Medulla oblongata (tissue), 1 donor: ENCODE measurements around the gene SLC7A4.
"Not testable (repeated sequence)": the region's sequence is repeated elsewhere in the genome, so short reads cannot be mapped to it uniquely, and the experiment has no call there.

Source experiments
- DNase-seq: peaks from one replicate; pipeline ENCODE4 v3.0.0-alpha.2; 2015; ENCODE audit errors: extremely low spot score

SLC7A4 gene, protein sequence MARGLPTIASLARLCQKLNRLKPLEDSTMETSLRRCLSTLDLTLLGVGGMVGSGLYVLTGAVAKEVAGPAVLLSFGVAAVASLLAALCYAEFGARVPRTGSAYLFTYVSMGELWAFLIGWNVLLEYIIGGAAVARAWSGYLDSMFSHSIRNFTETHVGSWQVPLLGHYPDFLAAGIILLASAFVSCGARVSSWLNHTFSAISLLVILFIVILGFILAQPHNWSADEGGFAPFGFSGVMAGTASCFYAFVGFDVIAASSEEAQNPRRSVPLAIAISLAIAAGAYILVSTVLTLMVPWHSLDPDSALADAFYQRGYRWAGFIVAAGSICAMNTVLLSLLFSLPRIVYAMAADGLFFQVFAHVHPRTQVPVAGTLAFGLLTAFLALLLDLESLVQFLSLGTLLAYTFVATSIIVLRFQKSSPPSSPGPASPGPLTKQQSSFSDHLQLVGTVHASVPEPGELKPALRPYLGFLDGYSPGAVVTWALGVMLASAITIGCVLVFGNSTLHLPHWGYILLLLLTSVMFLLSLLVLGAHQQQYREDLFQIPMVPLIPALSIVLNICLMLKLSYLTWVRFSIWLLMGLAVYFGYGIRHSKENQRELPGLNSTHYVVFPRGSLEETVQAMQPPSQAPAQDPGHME

DNA sequence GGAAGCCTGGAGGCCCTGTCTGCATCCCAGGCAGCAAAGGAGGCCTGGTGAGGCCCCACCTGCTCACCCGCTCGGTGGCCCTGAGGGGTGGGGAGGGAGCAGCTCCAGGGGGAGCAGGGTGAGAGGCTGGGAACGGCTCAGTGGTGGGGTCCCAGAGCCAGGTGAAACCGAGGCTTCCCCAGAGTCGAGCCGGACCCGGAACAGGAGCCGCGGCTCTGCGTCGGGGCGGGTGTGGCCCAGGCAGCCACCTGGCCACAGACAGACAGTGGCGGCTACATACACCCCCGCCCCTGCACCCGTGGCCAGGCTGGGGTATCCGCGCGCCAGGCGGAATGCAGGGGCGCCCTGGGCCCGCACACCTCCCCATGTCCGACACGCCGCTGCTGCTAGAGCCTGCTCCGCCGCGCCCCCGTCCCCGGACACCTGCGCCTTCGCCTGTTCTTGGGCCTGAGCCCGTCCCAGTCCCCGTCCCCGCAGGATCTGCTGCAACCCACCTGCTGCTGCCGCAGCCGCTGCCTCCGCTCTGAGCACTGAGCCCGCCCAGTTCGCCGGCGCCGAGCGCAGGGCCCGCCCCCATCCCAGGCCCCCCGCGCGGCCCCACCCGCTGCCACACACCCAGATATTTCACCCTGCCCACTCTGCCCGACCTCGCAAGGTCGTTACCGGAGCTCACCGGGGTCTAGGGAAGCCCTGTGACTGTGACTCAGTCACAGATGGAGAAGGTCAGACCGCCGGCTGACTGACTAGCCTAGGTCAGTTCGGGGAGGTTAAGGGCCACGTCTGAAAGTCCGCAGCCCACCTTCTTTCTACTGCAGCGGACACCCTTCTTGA, at the start of gene SLC7A4:
Gene SLC7A4, minus strand, starts transcription at position 525 of the 831 bp plus-strand sequence. CDS start 749 bp downstream, outside the sequence.
- no peak for DNase-seq

DNA sequence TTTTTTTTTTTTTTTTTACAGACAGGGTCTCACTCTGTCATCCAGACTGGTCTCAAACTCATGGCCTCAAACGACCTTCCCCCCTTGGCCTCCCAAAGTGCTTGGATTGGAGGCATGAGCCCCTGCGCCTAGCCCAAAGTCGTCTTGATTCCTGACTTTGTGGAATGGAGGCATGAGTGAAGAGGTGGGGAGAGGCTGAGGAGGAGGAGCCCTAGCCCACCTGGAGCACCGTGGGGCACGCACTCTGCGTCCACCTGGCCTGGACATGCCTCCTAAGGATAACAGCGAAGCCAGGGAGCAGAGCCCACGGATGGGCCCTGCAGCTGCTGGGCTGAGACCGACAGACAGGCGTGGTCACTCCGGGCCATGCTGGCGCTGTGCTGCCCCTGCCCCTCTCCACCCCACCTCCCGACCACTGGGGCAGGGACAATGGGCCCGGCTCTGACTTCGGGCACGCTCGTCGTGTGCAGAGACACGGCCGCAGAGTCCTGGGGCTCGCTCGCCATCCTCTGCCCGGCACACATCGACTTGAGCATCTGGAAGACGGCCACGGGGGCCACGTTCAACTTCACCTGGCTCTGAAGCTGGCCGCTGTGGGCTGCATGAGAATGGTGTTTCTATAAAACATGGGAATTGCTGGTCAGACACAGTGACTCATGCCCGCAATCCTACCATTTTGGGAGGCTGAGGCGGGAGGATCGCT, 48.2 kb upstream of the SLC7A4 start:
- DNase-seq = no peak

DNA sequence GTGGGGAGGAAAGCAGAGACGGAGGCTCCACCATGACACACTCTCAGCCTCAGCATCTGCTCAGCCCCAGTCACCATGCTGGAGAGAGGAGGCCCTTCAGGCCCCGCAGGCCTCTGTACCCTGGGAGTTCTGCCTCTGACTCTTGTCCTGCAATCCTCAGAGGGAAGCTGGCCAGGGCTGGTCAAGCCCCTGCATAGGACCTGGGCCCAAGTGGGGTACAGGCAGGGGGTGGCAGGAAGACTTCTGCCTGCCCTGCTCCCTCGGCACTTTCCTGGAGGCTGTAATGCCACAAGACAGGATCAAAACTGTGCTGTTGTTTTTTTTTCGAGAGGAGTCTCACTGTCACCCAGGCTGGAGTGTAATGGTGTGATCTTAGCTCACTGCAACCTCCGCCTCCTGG, 47.1 kb upstream of the SLC7A4 start:
- DNase-seq = no peak

DNA sequence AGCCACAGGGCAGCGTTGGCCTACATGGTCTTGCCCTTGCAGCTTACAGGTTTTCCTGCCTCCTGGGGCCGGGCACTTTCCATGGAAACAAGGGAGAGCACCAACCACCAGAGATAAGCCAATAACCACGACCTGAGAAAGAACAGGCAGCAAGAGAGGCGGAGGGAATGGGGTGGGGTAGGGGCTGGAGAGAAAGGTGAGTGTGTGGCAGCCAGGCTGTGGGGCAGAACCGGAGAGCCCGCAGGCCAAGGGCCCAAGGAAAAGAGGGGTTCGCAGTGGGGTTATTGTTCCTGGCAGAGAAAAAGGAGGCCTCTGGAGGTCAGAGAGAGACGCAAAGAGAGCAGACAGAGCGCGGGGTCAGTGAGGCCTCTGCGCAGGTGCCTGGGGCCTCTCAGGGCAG, 46.6 kb upstream of the SLC7A4 start:
- DNase-seq = no peak

DNA sequence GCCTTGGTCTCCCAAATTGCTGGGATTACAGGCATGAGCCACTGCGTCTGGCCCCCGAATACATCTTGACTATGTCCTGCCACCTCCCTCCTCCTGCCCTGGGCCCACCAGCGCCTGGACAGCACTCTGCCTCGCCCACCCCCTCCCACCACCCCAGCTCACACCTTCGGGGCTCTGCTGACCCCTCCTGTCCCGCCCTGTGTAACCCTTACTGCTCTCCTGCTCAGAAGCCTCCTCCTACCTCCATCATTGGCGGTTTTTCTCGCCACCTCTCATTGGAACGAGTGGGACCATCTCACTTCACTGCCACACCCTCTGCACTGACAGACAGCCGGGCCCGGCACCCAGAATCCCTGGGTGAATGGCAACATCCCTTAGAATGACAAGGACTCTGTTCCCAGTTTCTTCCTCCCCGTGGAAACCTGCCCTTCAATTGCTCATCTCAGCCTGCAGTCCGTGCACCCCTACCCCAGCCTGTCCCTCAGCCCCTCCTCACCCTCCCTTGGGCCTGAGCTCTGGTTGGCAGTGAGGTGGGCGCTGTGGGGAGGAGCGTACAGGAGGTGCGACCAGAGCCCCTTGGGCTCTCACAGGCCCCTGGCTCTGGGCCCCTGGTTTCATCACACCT, 45.6 kb upstream of the SLC7A4 start:
- no peak for DNase-seq

DNA sequence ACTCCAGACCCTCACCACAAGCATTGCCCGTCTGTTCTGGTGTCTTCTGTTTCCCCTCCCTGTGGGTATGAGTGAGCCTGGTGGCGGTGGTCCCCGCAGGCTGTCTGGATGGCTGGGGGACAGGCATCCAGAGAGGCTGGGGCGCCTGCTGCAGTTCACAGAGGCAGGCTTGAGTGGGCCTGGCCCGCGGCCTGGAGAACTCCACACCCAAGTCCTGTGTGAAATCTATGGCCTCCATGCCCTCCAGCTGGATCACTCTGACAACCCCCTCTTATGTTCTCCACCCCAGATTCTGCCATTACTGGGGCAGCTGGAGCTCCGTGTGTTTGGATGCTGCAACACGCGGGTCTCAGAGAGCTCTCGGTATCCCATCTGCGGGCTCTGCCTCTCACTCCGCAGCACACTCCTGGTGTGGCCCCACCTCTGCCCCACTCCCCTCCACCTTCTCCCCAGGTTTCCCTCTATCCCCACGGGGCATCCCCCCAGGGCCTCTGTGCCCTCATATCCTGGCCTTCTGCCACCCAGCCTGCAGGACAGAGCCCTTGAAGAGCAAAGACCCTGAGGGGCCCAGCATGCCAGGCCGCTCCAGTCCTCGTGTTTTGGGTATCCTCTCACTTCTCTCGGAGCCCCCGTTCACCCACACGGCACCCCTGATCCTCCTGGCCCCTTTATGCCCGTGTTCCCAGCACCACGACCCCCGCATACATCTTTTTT, 44.7 kb upstream of the SLC7A4 start:
- no peak for DNase-seq

DNA sequence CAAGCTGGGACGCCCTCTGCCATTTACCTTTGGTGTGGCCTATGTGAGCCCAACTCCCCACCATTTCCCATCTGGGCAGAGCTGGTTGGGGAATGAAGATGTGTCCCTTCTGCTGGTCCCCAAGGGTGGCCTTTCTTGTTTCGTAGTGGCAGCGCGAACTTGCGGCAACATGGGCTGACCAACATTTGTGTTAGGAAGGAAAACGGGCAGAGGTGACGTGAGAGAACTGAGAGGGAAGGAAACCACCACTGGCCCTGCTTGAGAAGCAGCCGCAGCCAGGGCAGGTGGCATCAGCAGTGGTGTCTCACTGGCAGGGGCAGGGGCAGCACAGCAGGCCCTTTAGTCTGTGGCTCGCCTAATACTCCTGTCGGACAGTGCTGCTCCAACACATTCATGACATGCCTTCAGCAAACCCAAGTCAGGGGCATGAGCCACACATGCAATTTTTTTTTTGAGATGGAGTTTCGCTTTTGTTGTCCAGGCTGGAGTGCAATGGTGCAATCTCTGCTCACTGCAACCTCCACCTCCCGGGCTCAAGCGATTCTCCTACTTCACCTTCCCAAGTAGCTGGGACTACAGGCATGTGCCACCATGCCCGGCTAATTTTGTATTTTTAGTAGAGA, 43.3 kb upstream of the SLC7A4 start:
- no peak for DNase-seq

DNA sequence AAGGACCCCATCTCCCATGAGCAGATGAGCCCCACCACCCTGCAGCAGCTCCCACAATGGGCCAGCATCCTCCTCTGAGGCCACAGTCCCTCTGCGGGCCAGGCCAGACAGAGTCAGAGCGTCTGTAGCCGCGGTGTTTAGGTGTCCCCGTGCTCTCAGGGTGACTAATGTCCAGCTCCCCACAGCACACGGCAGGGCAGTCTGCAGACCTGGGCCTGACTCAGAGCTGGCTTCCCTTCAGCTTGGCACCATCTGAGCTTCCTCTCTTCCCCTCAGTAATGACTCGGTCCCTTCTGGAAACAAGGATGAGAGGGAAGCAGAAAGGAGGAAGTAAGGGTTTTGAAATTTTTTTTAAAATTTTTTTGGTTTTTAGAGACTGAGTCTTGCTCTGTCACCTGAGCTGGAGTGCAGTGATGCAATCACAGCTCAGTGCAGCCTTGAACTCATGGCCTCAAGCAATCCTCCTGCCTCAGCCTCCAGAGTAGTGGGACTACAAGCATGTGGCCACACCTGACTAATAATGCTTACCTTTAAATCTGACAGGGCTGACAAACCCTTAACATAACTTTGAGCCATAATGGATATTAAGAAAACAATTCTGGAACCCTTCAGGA, 41.8 kb upstream of the SLC7A4 start:
- DNase-seq = no peak

DNA sequence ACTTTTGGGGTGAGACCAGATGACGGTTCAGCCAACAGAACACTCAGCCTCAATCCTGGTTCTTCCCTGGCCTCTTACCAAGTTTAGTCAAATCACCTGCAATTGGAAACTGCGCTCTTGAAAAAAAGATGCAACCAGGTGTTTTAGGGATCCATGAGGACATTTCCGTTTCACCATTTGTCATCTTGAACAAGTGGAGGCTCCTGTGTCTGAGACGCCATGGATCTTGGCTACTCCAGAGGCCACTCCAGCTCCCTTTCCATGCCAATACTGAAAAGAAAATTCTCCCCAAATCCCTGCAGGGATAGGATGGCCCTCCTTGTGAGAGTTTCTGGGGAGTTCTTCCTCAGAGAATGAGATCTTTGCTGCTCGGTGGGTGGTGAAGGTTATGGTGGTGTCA, 41.1 kb upstream of the SLC7A4 start:
- no peak for DNase-seq

DNA sequence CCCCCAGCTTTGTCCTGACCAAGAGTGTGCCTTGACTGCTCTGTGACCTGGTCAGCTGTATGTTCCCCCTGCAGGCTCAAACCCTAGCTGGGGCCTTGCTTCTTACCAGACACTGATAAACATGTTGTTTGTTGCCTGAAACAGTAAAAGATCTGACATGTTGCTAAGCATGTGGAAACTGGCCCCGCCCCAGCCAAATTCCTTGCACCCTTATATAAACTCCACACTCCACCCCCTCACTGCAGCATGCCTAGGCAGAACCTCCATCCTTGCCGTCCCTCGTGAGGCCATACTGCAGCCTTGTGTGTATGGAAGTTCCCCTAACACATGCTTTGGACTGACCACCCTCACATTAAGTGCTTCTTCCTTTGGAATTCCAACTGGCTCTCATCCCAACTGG, 40.7 kb upstream of the SLC7A4 start:
- DNase-seq = no peak

DNA sequence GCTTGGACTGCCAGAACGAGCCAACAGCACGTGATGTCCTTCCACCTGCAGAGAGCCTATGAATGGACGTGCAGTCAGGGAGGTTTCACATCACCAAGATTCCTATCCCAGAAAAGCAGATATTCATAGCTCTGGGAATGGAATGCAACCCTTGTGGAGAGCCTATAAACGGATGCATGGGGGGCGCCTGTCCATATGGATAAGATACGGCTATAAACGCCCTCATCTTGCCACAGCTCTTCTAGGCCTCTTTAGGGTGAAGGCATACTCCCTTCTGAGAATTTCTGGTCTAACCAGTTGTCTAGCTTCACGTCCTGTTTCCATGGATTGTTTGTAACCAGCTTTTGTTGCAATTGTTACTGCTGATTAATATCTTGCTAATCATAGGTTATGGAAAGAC, 39.4 kb upstream of the SLC7A4 start:
- DNase-seq = not testable (repeated sequence)

DNA sequence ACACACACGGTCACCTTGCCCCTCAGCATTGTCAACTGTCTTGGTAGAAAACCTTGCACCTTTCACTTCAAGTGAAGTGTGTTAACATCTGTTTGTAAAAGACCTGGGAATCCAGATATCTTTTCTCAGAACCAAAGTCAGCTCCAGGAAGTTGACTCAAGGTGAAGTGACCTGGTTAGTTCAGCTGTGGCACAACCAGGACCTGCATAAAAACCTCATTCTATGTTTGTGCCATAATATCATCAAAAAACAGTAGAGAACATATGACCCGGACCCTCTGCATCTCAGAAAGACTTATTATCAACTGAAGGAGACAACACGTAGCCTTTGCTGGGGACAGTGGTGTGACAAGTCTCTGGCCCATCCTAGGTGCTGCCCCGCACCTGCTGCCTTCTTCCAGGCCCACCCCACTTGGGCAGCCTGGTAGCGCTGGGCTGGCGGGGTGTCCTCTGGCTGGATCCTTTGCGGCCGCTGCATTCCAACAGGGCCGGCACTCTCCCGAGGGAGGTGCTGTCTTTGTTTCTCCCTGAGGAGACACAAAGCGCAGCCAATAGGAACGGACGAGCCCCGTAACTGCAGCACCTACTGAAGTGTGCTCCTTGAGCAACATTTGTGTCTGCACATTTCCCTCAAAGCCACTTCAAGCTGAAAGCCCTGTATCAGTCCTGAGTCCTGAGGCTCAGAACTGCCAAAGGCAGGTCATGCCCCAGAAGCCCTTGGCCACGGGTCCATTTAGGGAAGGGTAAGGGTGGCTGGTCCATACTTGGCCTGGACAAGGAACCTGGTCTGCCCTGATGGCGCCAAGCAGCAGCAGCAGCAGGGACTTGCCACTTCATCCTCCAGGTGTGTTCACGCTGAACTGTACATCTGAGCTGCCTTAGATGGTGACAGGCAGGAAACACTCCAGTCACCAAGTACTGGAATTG, 38.6 kb upstream of the SLC7A4 start:
- DNase-seq = no peak

DNA sequence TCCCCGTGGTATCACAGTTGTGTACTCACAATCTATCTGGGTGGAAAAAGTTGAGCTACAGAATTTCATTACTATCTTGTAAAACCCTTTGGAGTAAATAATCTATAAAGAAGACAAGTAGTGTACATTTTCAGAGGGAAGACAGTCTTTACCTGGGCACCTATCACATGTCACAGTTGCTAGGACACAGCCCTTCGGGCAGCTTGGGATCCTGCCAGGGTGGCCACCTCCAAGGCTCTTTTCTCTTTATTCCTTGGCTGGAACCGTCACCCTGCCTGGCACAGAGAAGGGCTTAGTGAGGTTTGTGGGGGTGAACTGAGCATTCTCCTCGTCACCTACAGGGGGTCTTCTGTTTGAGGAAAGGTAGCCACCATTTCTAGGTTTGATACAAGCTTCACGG, 37.0 kb upstream of the SLC7A4 start:
- no peak for DNase-seq

DNA sequence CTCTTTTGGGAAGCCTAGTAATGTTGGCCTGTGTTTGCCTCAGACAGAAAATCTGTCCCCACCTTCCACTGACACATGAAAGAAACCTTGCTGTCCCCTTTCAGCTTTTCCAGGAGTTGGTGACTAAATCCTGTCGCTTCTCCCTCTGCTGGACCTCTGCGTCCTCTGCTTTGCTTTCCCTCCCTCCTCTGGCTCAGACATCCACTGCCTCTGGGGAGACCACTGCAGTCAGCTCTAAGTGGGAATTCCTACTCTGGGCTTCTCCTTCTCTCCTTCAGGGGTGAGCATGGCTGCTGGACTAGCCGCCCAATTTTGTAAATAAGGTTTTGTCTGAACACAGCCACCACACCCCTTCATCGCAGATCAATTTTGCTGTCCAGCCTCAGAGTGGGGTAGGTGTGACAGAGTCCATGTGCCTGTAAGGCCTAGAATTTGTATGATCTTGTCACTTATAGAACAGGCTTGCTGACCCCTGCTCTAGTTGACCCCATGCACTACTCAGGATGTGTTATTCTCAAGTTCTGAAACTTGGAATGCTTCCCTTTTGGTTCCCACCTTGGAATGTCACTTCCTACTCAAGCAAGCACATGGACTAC, 36.4 kb upstream of the SLC7A4 start:
- no peak for DNase-seq

DNA sequence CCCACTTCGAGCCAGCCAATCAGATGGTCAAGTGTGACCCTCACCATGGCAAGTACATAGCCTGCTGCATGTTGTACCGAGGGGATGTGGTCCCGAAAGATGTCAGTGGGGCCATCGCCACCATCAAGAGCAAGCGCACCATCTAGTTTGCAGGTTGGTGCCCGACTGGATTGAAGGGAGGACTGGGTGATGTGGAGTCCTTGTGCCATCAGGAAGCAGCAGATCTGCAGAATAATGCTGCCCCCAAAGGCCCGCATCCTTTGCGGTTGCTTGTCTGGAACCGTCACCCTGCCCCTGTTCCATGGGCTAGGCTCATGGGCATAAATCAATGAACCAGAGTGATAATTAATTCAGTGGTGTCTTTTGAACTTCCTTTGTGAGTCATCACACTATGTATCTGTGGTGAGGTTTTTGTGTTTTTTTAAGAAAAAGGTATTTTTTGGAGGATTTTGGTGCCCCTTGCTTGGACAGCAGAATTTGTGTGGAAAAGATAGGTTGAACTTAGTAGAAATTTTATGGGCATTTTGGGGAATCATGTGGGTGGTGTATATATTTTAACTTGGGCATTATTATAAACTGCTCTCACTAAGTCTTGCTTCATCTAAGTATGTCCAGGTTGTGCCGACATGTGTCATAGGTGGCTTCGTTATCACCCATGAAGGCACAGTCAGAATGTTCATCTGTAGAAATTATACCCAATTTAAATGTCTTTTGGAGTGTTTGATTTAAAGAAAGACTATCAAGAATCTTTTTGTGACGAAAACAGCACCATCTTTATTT, 35.7 kb upstream of the SLC7A4 start:
- DNase-seq = no peak

DNA sequence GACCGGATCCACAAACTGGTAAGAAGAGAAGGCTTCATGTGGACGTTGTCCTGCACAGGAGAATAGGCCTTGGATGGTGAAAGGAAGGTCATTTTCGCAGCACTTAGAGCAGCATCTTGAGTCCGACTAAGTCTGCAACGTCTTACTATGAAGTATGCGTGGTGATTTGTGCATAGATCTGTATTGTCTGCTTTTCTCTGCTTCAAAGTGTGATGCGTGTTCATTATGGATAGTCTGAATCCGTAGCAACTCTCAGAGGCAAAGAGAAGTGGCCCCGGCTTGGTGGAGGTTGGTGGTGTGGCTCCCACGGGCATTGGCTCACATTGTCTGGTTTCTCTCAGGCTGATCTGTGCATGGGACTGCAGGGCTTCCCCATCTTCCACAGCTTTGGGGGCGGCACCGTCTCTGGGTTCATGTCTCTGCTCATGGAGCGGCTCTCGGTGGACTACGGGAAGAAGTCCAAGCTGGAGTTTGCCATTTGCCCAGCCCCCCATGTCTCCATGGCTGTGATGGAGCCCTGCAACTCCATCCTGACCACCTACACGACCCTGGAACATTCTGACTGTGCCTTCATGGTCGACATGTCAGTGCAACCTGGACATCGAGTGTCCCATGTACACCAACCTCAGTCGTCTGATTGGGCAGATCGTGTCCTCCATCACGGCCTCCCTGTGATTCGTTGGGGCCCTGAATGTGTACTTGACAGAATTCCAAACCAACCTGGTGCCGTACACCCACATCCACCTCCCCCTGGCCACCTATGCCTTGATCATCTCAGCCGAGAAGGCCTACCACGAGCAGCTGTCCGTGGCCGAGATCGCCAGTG, 34.9 kb upstream of the SLC7A4 start:
- DNase-seq = no peak
